ENCODE results near the gene KCNJ1. TPM values are rescaled to one million over a fixed set of nuclear protein-coding genes. Genes with fewer than 3 reads are reported as not detected.

Gene KCNJ1
- total and polyA plus RNA-seq, 2 of the 8 experiments (the other 6 are each of a cell fraction or from before 2014, with no cell fraction given) = 0.17 to 0.23 TPM

DNA sequence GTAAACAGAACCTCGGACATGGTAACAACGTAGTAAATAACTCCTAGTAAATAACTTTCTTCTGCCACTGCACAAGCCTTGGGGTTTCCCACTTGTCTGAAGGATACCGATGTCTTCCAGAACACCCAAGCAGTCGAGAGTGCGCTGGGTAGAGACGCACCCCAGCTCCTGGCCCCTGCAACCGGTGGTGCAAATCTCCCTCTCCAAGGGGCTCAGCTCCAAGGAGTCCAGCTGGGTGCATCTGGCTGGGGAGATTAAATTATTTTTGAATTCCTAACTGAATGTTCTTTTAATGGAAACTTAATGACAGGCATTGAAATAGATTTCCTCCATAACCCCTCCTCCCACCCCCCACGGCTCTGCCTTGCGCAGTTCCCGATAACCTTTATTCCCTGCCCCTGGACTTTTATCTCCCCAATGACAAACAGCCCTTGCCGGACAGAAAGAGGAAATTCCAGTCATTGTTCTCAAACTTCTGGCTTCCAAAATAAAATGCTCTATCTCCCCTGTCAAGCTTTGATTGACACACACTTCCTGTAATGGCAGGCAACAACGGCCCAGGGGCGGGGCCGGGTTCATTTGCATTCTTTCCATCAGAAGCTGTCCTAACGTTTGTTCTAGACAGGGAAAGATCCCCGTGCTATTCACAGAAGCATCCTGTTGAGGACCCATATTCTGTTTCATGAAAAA is 31.2 kb downstream of the KCNJ1 start (continued):
- TF ChIP-seq JUND (IDR thresholded peaks at IDR 0.05; ENCODE audit: low read length) (no peak), SIX5 (IDR thresholded peaks at IDR 0.05; ENCODE audit: low read depth, low read length) (no peak), SP4 (IDR thresholded peaks at IDR 0.05; ENCODE audit: low read length) (no peak)

Measured in H1 (cell line).